Stimulated activated CD8-positive, alpha-beta memory T cell treated with anti-CD3 and anti-CD28 coated beads, Interleukin-4, amount 100 ng/mL, for 24 hours (primary cell): Measurements from ENCODE around the gene MLLT10.

Experiments used
- DNase-seq: peaks from one replicate; pipeline ENCODE4 v3.0.0-alpha.2; 2020; ENCODE audit warnings: low read depth

MLLT10 gene

DNA sequence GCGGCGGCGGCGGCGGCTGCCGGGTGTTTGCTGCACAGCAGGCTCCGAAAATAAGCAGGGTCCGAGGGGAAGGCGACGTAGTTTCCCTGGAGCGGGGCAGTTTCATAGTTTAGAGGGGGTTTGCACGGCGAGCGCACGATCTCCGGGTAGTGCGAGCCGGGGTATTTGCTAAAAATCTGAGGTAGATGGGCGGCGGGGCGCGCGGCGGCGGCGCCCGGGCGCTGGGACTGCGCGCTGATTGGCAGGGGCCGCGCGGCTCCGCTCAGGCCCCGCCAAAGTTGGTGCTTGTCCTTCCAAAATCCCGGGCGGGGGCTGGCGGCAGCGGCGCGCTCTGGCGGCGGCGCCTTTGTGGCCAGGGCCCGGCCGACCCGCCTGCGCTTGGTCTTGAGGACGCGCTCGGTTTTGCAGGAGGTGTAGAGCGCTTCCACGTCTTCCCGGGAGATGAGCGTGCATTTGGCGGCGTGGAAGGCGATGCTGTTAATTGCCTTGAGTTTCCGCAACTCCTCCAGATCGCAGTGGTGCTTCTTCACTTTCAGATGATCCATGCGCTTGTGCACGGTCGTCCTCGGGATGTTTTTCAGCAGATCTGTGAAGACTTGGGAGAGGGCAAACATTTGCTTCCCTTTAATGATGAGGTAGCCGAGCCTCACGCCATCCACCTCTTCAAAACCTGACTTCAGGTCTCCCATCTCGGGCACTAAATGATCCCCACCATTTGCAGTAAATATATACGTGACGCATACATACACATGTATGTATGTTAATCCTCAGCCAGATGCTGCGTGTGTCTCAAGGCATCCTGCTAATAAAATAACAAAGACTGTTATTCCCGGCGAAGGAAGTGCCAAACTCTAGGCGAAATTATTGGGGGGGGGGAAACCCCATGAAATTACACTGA, 16.6 kb upstream of the MLLT10 start:
- no peak for DNase-seq

DNA sequence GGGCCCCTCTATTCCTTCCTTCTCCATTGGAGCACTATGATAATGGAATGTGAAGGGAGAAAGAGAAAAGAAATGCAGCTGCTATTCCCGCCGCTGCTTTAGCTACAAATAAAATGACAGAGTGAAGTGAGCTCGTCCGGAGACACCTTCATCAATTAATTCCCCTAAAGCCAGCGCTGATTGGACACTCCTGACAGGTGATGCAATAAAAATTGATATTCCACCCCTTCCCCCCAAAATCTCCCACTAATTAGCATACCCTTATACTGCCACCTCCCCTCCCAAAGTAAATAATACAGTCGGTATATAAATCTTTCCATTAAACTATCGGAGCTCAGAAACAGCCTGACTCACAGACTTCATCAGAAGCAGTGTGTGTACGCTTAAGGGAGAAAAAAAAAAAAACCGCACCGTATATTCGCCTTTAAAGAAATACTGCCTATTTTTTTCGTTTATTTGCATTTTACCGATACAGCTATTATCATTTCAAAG, 15.8 kb upstream of the MLLT10 start:
- no peak for DNase-seq

- DNase-seq, result no peak
Observed at GRCh38 chr10:21518641-21519396, 15.2 kb upstream of the MLLT10 start.

DNA sequence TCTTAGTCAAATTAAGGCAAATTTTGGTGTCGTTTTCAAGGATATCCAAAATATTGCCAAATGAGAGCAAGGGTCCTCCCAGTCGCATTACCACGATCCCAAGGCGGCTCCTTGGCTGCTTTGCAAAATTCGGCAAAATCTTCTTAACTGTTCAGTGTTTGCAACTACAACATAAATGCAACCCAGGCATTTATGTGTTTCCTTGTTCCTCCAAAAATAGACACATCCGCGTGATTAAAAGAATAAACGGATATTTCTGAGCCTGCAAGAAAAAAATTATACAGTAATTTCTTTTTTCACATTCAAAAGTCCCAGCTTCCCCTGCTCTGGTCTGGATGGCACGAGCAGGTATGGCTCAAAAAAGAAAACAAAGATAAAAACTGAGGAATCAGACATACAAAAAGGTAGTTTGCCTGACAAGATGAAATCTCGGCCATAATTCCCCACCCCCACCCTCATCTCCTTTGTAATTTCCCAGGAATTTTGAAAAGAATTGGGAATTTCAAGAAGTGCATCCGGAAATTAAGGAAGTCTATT, 14.6 kb upstream of the MLLT10 start:
- no peak for DNase-seq

GRCh38 chr10:21519941-21520436, 14.0 kb upstream of the MLLT10 start:
- DNase-seq, result no peak

GRCh38 chr10:21520509-21520908, 13.5 kb upstream of the MLLT10 start:
- no peak for DNase-seq

- DNase-seq, result no peak
Observed at GRCh38 chr10:21520949-21521348, 13.1 kb upstream of the MLLT10 start.

DNA sequence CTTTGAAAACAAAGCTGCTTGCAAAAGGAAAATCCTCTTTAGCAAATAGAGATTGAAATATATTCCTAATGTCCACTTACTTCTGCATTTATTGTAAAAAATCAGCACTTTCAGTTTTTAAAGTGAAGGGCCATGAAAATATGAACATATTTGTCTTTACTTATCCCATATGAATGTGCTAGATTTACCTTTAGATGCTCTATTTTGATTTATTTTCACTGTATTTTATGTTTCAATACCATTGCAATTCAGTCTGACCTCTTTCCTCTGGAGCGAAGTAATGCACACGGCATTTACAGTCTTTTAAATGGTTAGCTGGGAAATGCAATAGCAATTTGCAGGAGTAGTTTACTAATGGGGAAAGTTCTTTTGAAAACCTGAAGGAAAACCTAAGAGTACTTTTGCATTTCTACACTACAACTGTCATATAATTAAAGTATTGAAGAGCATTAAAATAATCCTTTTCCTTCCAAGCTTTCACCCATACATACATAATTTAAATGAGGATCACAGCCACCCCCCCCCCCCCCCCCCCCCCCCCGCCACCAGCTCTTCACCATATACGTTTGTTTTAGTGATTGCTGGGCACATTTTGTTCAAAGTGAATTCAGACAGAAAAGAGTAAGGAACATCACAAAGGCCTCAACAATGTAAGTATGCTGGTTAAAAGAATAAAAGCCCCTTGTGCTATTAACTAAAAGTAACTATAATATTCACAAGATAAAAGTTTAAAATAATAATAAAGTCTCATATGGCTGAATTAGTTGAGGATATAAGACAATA, 12.1 kb upstream of the MLLT10 start:
- DNase-seq, result no peak

DNA sequence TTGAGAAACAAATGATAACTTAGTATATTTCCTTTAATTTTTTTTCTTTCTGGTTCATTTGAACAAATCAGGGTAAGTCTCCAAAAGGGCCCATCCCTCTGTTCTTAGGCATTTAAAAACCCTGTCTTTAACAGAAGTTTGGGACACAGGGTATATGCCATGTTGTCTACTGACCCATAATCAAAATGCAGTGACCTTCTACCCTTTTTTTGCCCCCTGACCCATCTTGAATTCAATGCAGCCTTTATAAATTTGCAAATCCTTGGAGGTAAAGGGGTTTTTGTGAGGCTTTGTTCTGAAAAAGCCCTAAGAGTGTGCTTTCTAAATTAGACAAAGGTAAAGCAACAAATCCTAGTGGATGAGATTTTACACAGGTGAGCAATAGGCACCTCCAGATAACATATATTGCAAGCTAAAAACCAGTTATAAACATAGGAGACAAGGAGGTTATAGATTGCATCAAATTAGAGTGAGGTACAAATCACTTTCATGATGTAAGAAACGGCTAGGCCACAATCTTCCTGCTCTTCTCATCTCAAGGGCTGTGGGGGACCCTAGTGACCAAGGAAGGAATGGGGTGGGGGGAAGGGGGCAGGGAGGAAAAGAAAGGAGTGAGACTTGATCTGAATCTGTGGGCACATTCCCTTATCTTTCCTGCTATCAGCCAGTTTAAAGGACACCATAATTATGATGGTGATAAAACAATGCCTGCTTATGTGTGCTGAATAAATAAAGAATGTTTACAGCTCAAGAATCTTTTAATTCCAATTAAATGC, 11.2 kb upstream of the MLLT10 start:
- DNase-seq, result no peak

DNA sequence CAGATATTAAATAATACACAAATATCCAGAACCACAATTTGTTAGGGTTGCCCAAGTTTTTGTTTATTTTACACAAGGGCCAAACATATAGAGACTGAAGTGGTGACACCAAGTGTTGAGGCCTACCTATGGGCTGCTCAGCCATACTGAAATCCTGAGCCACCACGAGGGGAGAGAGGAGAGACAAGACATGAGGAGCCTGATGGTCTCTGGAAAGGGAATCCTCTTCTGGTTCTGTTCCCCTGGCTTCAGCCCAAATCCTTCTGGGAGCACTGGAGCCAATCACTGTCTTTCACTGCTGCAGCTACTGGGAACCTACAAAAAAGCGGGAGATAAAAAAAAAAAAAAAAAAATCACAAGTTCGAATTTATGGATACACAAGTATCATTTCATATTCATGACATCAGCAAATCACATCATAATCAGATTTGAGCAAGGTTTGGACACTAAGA, 10.4 kb upstream of the MLLT10 start:
- DNase-seq, result no peak

DNA sequence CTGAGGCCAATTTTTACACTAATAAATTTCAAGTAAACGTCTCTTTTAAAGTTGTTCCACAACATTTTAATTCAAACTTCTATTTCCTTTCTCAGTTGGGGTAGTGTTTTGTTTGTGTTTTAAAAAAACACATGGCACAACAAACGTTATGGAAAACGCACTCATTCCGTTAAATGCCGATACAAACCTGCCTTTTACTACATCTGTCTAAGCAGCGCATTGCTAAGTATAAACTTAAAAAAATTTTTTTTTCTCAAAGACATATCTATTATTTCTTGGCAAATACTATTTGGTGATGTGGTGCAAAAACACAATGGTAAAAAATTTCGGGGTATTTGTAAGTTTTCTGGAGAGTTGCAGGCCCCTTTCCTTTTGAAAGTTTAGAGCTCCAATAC, 9.9 kb upstream of the MLLT10 start:
- no peak for DNase-seq

DNA sequence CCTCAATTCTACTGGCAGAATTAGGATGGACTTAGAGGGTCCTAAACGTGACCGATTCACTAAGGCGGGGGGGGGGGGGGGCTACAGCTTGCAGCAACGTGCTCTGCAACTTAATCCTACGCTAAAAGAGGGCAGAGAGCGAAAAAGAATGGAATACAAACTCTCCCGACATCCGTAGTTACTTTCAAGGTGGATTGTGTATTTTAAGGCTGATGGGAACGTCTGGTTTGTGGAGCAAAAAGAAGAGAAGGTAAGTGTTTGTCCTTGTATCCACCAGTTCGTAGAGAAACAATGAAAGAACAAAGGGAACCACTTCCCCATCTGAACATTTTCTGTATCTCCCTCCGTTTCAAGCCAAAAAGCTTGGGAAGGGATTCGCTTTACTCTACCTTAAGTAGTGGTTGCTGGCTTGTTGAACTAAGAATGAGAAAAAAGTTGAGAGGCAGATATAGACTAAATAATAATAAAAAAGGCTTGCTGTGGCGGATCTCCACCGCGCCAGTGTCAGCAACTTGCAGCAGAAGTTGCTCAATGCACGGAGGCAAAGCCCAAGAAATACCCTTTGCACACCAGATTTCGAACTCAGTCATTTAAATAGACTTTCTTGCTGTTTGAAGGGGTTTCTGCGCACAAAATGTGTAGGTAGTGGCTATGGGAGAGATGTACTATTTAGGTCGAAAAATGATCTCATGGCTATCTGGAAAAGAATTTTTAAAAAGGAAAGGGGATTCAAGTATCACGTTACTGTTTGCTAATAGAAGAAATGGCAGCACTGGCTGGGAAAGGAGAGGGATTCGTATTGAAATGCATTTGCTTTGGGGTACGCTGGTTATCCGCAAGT, 9.3 kb upstream of the MLLT10 start:
- no peak for DNase-seq

- DNase-seq, result peak; percentile 40
Observed at GRCh38 chr10:21525367-21526187, 8.5 kb upstream of the MLLT10 start, which contains the start of gene SKIDA1. Gene SKIDA1 (minus strand): TSS chr10:21525682. CDS start chr10:21517822, 7,860 bp downstream.

DNA sequence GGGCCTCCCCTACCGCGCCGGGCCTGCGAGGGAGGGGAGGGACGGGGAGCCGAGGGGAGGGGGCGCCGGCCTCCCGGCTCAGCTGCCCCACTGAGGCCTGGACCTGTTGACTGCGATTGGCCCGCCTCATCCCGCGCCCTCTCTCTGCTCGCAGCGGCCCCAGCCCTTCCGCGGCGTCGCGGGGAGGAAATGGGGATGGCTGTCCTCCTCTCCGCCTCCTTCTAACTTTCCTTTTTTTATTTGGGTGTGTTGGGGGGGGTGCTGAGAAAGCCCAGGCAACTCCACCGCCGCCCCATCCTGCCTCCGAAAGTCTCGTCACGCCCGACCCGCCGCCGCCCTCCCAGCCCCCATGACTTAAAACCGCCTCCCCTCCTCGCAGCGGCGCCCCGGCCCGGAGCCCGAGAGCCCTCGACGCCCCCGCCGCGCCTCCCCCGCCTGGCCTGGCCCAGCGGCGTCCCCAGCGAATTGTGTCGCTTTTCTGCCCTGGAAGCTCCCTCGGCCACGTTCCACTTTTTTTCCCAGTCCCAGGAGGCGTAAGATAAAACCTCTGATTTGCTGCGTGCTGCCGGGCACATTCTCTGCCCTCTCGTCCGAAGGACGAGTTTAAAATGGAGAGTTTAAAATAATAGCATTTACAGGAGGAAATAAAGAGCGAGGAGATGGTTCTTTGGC, 7.7 kb upstream of the MLLT10 start:
- DNase-seq, result peak; percentile 45

DNA sequence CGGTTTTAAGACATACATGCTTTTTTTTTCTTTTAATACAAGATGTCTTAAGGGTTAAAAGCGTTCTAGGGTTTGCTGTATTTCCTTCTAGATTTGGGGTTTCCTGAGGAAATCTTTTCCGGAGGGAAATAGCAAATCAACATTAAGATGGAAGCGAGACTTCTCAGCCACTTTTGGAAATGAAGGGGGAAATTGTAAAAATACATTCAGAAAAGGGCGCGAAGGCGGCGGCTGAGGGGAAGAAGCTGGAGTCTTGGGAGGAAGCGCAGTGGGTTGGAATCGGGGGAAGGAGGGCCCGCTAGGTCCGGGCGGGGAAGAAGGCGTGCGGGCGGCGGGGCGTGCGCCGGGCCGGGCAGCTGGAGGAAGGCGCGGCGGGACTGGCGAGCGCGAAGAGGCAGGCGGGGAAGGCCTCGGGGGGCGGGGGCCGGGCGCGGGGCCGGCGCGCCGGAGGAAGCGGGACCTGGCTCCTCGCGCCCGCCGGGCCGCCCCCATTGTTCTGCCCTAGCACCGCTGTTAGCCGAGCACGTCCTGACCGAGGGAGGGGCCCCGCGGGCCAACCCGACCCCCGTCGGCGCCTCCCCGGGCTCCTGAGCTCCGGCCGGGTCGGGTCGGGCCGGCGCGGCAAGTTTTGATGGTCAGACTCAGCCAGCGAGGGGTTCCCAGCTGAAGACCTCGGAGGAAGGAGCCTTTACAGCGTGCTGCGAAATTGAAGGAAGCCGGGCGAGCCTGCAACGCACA, 7.0 kb upstream of the MLLT10 start:
- DNase-seq, result peak; percentile 19

DNA sequence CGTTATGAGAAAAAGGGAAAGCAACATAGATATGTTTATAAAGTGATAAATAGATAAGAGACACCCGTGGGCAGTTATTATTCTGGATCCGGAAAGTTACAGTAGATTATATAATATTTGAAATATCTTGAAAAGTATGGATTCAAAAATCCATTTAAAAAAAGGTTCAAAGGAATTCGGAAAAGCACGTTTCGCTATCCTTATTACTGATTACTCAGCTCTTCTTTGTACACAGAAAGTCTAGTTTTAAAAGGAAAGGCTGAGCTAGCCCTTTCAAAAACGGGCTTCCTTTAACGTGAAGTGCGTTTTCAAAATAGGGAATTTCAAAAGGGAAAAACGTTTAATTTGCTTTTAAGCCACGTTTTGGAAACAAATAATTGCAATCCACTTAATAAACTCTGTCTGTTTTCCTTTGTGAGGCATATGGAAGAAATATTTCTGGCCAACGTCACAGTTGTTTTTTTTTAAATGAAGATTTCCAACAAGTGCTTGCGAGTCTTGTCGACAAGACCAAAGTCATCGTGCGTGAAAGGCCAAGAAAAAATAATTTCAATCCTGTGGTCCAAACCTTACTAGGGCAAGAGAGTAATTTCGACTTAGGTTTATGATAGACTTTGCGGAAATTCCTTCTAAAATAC, 6.3 kb upstream of the MLLT10 start:
- DNase-seq, result no peak
